NCI-H2107 treated with DMSO at 0.1 percent for 48 hours (cell line): ENCODE results near the gene ZNF584.
"Not testable (repeated sequence)": the region's sequence is repeated elsewhere in the genome, so short reads cannot be mapped to it uniquely, and the experiment has no call there.

Experiments
- DNase-seq: peaks from one replicate; lab custom pipeline; 2025; ENCODE audit not compliant: unreplicated experiment; lab: John Stamatoyannopoulos, UW

ZNF584 gene

DNA sequence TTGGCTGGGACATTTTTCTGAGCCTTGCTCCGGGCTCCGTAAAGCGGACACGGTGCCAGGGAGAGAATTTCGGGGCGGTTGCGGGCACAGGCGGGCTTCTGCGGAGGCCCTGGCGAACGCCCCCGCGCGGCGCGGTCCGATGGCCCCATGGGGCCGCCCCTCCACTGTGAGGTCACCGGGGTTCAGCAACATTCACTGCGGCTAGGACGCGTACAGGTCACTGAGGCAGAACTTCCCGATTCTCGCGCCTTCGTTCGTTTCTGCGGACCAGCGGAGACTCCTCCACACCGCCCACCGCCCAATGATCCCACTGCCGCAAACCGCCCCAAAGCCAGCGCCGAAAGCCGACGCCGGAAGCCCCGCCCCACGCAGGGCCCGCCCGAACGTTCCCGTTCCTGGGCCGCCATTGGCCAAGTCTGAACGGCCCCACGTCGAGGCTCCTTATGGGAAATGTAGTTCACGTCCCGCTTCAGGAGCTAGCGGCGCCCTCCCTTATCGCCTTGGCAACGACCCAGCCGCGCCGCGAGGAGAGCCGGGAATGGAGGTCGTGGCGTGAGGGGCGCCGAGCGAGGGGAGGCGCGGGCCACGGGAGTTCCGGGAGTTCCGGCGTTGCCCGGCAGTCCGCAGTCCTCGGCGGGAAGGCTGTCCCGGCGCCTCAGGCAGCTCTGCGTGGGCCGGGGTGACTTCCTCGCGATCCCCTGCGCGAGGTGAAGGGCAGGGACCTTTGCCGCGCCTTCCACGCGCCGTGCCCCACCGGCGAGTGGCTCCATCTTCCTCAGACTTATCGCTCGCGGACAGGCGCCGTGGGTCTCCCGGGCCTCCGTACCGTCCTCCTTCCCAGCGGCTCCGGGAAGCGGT, at the start of gene ZNF584:
Gene ZNF584, plus strand, starts transcription at position 498 of the 858 bp plus-strand sequence. CDS start 499 bp downstream, outside the sequence.
- peak; percentile 91 for DNase-seq

DNA sequence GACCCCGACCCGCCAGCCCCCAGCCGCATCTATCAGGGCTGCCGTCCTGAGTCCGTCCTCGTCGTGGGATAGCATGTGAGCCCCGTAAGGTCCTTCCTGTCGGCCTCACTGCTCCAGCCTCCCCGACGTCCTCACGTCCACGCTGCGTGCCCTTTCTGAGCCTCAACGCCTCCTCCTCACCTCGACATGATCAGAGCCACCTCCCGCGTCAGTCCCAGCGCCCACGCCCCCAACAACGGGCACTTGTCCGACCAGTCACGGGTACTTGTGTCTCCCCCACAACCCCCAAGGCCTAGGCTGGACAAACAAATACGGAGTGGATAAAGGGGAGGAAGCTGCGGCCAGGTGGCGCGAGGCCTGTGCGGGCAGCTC, 46.6 kb upstream of the ZNF584 start:
- DNase-seq = no peak

DNA sequence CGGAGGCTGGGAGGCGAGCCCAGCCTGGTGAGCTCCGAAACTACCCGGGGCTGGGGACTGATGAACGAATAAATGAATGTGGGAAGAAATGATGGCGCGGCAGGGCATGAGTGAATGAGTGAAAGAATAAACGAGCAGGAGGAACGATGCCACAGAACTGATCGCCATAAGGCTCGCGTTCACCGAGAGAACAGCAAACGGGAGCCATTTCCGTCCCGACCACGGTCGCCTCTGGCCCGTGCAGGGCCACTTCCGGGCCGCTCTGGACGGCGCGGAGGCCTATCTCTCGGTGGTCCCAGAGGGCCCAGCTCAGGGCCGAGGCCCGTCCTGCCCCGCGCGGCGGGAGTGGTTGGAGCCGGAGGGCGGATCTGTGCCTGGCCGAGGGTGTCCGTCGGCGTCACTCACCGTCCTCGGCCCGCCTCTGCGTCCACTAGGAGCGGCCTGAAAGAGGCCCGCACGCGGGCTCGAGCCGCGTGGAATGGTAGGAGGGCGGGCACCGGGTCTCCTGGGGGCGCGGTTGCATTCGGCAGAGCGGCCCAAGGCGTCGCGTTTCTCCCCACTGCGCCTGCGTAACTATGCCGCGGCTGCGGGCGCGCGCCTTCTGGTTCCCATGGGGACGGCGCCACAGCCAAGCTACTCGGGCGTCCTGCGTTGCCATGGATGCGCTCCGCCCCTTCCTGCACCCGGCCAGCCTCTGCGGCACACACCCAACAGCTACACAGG, 46.0 kb upstream of the ZNF584 start, which contains the start of gene ZNF497:
Gene ZNF497, minus strand, starts transcription at position 480 of the 723 bp plus-strand sequence. CDS start 5,116 bp downstream, outside the sequence.
- DNase-seq = peak; percentile 79

DNA sequence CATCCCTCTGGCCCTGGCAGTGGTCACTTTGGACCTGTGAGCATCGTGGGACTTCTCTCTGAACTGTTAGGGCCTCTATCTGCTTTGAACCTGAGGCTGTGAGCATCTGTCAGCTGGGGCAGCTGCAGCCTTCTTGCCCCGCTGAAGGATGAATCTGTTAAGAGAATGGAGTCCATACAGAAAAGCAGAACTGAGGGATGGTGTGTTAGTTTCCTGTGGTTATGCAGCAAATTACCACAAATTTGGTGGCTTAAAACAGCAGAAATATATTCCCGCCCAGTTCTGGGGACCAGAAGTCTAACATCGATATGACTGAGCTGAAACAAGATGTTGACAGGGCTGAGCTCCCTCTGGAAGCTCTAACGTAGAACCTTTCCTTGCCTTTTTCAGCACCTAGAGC, 44.3 kb upstream of the ZNF584 start:
- no peak for DNase-seq

DNA sequence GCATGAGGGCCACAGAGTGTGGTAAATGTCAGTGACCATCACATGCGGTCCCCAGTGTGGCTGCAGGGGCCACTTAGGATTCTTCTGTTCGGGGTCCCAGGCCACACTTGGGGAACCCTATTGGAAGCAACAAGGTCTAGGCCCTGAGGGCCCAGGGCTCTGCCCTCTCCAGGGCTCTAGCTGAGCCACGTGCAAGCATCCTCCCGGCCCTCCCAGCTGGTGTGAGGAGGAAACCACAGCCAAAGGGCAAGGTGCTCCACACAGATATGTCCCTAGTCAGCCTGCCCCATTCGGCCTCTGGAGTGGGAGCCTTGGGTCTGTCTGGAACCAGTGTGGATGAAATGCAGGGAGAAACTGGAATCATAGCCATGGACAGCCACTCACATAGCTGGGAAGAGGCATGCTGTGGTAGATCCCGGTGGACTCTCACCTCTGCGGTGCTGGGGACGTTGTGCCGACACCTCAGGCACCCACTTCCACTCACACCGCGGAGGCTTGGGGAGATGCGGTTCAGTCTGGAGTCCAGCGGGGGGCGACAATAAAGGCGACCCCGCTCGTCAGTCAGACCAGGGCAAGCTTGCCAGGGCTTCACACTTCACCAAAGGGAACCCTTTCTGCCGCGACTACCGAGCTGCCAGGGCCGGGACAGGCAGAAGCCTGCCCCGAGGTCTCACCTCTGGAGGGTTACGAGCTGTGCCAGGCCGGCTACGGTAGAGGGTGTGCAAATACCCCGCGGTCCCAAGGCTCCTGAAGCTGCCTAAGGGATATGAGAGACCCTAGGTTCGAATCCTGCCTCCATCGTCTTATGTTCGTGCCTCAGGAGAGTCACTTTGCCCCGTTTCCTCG, 41.6 kb upstream of the ZNF584 start:
- DNase-seq = no peak

DNA sequence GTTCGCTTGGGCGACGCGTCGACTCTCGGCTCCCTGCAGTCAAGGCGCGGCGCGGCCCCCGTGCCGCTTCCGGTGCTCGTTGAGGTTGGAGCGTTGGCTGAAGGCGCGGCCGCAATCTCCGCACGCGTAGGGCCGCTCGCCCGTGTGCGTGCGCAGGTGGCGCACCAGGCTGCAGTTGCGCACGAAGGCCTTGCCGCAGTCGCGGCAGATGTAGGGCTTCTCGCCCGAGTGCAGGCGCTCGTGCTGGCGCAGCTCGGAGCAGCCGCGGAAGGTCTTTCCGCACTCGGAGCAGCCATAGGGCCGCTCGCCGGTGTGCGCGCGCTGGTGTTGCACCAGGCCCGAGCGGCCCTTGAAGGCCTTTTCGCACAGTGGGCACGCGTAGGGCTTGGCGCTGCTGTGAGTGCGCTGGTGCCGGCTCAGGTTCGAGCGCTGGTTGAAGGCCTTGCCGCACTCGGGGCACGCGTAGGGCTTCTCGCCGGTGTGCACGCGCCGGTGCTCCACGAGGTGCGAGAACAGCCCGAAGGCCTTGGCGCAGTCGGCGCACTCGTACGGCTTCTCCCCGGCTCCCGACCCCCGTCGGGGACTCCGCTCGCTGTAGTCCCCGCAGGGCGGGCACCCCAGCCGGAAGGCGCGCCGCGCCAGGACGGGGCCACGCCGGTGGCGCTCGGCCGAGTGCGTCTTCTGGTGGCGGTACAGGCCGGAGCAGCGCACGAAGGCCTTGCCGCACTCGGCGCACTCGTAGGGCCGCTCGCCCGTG, 40.6 kb upstream of the ZNF584 start:
- DNase-seq = no peak

DNA sequence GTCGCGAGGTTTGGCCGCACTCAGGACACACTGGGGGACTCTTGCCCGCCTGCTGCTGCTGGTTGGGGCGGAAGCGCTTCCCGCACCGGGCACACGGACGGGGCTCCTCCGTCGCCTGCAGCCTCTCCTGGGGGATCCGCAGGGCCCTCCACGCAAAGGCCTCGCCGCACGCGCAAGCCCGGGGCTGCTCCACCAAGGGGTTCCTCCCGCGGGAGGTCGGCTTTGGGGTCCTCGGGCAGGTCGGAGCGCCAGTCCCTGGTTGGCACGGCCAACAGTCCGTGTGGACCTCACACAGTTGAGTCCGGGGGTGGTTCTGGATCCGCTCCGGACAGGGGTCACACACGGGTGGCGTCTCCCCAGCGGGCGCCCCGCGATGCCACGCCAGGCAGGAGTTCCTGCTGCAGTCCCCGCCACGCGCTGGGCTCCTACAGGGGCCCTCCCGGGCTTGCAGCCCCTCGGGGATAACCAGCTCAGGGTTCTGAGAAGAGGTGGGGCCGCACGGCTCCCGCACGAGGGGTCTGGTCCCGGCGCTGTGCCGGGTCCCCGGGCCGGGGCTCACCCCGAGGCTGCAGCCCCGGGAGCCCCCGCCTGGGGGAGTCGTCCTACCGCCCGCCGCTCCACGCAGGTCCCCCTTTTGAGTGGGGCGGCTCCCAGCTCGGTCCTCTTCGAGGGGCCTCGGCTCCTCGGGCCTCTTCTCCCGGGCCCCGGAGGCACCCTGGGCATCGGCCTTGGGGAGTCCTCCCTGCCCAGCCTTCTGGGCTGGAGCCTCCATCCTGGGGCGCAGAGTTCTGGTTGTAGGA, 39.7 kb upstream of the ZNF584 start:
- DNase-seq = no peak

DNA sequence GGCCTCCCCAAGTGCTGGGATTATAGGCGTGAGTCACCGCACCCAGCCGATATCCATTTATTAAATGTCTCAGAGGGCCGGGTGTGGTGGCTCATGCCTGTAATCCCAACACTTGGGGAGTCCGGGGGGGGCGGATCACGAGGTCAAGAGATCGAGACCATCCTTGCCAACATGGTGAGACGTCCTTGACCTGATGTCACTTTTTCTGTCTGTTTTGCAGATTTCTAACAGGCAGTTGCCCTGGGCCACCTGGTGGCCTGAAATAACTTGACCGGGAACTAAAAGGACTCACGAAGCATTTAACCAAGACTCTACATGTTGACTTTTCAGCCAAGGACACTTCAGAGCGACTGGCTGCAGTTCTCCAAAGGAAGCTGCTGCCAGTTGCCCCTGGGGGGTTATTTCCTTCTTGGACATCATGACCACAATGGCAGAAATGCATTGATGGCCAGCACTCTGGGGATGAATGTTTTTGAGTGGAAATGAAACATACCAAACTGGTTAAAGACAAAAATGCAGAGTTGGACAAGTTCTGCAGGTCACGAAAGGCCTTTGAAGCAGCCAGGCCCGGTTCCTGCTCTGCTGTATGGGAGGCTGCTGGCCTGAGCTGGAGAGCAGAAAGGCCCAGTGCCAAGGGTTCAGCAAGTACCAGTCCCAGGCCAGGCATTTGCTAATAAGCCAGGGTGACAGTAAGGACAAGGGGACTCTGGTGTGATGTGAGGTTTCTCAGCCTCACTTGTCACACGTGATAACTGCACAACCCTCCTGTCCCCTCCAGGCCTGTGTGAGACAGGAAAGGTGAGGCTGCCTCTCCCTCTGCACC, 35.9 kb upstream of the ZNF584 start:
- no peak for DNase-seq

DNA sequence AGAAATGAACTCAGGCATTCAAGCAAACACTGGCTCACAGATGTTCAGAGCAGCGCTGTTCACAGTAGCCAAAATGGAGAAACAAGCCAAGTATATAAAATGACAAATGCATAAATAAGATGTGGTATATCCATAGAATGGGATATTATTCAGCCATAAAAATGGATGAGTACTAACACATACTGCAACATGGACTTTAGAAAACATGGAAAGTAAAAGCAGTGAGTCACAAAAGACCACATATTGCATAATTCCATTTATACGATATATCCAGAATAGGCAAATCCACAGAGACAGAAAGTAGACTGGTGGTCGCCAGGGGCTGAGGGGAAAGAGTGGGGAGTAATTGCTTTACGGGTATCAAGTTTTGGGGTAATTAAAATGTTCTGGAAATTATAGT, 34.2 kb upstream of the ZNF584 start:
- no peak for DNase-seq

DNA sequence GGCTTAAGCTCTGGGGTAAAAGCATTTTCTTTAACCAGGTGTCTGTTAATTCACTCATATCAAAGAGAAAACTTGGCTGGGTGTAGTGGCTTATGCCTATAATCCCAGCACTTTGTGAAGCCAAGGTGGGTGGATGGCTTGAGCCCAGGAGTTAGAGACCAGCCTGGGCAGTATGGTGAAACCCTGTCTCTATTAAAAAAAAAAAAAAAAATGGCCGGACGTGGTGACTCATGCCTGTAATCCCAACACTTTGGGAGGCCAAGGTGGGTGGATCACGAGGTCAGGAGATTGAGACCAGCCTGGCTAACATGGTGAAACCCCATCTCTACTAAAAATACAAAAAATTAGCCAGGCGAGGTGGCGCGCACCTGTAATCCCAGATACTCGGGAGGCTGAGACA, 31.7 kb upstream of the ZNF584 start:
- DNase-seq = not testable (repeated sequence)

DNA sequence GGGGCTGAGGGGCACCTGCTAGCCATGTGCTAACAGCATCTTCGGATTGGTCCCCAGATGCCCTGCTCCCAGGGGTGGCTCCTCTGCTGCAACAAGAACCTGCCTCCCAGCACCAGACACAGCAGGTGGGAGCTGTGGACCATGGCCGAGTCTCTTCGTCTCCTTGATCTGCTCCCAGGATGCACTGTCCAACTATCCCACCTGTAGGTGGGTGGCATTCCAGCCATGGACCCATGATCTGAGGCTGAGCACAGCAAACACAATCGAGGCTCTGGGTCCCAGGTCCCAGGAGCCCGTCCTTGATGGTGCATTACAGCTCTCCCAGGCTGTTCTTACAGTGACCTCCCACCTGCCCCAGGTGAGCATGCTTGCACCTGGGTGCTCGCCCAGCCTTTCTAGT, 29.2 kb upstream of the ZNF584 start:
- DNase-seq = no peak

DNA sequence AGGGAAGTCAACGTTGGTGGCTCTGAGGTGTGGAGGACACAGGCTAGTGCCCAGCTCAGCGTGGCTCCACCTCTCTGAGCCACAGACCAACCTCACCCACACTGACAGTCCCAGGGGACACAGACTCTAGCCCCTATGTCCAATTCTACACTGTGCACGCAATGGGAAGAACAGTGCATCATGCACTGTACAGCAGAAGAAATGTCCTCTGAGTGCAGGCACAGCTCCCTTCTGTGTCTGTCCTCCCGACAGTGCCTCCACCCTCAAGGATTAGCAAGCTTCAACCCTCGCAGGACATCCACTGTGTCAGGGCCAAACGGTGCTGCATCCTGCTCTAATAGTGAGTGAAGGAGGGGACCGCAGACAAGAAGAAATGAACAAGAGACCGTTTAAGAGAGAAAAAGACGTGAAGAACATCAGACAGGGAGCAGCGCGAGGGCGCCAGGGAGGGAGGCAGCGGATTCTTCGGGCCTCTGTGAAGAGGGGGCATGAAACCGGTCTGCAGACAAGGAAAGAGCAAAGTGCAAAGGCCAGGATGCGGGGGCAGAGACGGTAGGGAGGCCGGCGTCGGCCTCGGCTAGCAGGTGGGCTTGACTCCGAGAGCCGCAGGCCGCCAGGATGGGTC, 28.3 kb upstream of the ZNF584 start:
- DNase-seq = peak; percentile 45

DNA sequence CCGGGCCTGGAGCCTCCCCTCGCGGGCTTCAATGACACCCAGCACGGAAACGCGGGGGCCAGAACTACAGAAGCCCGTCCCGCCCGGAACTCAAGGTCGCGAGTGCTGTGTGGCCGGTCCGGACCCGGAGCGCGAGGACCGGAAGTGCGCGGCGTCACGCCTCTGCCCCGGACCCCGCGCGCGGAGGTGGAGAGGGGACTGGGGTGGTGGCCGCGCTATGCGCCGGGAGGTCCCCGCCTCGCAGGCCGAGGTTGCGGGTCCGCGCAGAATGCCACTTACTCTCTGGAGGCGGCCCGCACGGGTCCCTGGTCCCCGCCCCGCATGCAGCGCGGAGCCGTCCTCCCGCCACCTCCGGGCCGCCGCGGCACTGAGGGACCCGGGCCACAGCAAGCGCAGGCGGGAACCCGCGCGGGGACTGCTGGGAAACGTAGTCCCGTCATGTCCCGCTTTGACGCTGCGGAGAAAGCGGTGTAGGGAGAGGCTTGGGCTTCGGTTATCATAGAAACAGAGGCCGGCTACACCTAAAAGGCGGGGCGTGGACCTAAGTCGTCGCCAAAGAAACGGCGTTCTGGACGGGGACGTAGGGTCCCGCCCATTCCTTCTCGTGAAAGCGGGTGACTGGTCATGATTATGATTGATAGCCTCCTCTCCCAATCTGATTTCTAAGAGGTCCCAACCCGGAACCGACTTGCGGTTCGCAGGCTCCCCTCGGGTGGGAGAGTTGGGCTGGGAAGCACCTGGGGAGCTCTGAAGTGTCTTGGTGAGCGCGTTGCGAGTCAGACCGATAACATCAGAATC, 27.6 kb upstream of the ZNF584 start, which contains the start of gene ZNF837:
Gene ZNF837, minus strand, starts transcription at position 369 of the 798 bp plus-strand sequence. CDS start 11,698 bp downstream, outside the sequence.
- peak; percentile 98 for DNase-seq

DNA sequence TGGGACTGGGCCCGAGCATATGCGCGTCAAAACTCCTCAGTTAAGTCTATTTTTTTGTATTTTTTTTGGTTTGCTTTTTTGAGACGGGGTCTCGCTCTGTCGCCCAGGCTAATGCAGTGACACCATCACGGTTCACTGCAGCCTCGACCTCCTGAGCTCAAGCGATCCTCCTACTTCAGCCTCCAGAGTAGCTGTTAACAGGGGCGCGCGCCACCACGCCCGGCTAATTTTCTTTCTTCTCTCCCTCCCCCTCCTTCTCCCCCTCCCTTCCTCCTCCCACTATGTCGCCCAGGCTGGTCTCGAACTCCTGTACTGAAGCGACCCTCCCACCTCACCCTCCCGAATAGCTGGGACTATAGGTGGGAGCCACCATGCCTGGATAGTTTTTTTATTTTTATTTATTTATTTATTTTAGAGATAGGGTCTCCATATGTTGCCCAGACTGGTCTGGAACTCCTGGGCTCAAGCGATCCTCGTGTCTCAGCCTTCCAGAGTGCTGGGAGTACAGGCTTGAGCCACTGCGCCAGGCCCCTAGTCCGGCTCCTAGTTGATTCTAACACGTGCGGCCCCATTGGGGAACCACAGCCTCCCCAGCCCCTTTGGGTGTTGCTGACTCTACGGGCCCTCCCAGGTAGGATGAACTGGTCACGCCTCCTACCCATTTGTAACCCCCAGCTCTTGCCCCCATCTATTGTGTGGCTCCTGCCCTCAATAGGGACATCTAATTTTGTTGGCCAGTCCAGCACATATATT, 26.8 kb upstream of the ZNF584 start:
- DNase-seq = no peak

DNA sequence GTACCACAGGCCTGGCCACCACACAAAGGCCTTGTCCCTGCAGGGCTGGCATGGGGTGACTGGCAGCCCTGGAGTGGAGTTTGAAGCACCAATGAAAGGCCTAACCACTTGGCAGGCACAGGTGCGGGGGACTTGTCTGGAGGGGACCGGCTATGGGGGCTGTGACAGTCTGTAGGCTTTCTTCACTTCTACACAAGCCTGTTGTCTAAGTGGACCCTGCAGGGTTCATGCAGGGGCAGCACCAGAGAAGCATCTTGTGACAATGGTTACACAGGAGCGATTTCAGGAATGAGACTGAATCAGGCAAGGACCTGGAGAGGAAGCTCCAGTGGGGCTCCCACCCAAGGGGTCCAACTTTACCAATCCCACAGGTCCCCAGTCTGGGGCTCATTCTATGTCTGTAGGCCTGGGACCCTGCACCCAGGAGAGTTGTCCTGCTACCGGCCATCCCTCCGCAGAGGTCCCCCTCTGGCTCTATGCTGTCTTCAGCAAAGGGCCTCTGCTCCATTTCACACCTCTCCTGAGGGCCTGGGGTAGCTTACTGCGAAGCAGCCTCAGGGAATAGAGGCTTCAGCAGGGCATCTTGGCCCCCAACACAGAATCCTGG, 25.3 kb upstream of the ZNF584 start:
- DNase-seq = no peak

DNA sequence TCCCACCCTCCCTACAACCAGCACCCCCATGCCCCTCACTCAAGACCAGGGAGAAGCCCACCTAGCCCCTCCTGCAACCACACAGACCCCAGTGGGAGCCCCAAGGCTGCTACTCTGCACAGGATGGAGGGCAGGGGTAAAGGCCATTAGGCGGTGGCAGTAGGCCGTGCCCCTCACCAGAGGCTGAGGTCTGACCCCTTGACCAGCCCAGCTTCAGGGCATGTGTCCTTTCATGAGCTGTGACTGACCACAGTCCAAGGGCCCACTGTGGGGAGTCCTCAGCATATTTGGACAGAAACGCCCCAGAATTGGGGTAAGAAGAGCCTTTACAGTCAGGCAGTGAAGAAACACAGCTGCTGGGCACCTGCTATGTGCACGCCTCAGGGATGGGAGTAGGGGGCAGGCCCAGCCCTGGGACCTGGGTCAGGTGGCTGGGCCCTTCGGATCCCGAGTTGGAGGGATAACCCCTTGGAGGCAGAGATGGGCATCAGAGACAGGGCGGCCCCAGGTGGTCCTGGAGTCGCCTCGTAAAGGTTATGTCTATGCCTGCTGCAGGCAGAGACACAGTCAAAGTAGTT, 23.0 kb upstream of the ZNF584 start:
- no peak for DNase-seq
